T-helper 2 cell treated with Interferon-gamma antibody and Interleukin-4, amounts not matched to agents 100 ng/mL and 5 ng/mL, for 36 hours (primary cell): ENCODE results near the gene PIP5K1B. TPM values are rescaled to one million over a fixed set of nuclear protein-coding genes. Genes with fewer than 3 reads are reported as not detected.
"Not testable (repeated sequence)": the region's sequence is repeated elsewhere in the genome, so short reads cannot be mapped to it uniquely, and the experiment has no call there.

Experiments used
- intact Hi-C: fragments of 100-400 bp; cut with micrococcal nuclease; formaldehyde crosslinking; loops from one replicate; pipeline ENCODE4 v1.15.1; 2023
- total RNA-seq: library from RNA; stranded (reverse); gene quantifications from 2 replicates; pipeline ENCODE4 v1.2.3, GENCODE V29; 2022

The PIP5K1B gene, protein sequence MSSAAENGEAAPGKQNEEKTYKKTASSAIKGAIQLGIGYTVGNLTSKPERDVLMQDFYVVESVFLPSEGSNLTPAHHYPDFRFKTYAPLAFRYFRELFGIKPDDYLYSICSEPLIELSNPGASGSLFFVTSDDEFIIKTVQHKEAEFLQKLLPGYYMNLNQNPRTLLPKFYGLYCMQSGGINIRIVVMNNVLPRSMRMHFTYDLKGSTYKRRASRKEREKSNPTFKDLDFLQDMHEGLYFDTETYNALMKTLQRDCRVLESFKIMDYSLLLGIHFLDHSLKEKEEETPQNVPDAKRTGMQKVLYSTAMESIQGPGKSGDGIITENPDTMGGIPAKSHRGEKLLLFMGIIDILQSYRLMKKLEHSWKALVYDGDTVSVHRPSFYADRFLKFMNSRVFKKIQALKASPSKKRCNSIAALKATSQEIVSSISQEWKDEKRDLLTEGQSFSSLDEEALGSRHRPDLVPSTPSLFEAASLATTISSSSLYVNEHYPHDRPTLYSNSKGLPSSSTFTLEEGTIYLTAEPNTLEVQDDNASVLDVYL
- total RNA-seq, result 6.4 and 7.0 TPM in 2 replicates

DNA sequence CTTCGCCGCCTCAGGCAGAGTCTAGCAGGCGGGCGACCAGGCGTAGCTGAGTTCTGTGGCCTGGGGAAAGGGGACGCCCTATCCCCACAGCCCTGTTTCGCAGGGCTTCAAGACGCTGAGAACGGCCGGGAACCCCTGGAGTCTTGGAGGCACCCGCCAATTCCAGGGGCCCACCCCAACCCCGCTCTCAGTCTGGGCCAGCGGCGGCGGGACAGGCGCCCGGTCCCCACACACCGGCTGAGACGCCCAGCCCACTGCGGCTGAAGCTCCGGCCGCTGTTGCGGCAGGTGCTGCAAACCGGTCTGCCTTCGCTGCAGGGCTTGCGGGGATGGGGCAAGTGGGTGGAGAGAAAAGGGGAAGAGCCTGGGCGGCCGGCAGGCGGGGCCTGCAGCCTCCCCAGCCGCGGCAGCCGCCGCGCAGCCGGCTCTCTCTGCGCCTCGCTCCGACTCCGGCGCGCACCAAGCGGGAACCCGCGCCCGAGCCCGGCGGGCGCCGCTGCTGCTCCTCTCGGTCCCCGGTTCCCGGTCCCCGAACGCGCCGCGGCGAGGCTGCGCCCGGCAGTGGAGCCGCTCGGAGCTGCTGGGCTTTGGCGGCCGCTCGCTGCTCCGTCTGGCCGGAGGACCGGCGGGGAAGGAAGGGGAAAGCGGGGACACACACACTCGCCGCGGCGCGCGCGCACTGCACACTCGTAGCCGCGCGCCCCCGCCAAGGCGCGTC is at the start of gene PIP5K1B:
PIP5K1B (plus strand) TSS at position 427 of the 717 bp plus-strand sequence. CDS start 117,375 bp downstream, outside the sequence.
- intact Hi-C loops, result loop anchor here (1.0 to 5.0 kb wide), 6 partner anchors 74 to 322 kb away; no protein-coding TSS in a partner anchor

DNA sequence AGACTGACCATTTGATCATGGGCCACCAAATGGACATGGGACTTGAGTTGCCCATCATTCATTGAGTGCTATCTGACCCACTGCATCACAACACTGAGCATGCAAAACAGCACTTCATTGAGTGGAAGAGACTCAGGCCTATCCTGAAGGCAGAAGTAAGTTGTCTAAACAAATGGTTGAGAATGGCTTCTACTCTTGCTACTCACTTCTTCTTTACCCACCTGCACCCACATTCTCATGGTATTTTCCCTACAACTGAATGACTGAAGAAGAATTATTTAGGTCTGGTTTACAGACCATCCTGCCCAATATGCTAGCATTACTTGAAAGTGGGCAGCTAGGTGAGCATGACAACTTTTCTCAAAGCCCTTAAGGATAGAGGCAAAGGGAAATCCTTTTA is 41.0 kb upstream of the PIP5K1B start:
- intact Hi-C loops, result no loop called here

DNA sequence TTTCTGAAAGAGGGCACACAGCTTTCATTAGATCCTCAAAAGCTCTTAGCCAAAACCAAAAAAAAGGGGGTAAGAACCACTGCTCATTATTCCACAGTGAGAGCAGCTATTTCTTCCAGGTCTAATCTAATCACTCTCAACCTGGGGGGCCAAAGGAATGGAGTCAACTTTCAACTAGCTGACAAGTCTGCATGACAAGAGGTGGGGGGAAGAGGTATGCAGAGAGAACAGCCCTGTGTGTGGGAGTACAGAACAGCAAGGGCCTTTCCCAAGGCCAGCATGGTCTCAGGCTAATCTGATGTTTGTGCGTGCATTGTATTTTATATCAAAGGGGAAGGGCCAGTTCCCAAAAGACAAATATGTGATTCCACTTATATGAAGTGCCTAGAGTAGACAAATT is 36.9 kb upstream of the PIP5K1B start:
- intact Hi-C loops, result no loop called here

DNA sequence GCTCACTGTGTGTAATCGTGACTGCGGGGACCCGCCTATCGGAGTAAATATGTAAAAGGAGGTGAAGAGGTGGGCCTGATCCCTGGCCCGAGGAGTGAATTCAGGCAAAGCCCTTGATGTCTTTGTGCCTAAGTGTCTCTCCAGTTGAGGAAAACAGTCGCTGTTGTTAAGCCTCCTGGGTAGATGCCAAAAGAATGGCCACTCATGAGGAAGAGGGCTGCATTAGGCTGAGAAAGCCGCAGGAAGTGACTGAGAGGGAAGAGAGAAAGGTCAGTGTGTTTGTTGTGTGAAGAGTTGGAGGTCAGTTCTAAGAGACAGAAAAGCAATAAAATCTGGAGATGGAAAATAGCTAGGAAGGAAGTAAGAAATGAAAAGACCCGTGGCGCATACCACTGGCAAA is 35.8 kb upstream of the PIP5K1B start:
- intact Hi-C loops, result no loop called here

DNA sequence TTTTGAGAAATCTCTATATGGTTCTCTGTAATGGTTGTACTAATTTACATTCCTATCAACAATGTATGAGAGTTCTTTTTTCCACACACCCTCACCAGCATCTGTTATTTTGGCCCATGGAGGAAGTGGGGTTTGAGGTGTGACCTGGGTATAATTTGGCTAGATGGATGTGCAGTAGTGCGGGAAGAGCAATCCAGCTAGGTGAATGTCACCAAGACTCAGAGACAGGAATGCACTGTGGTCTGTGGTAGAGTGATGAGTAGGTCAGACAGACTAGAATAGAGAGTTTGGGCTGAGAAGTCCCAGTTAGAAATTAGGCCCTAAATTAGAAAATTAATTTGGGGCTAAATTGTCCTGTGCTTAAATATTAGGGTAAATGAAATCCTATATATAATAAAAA is 32.8 kb upstream of the PIP5K1B start:
- intact Hi-C loops, result no loop called here

DNA sequence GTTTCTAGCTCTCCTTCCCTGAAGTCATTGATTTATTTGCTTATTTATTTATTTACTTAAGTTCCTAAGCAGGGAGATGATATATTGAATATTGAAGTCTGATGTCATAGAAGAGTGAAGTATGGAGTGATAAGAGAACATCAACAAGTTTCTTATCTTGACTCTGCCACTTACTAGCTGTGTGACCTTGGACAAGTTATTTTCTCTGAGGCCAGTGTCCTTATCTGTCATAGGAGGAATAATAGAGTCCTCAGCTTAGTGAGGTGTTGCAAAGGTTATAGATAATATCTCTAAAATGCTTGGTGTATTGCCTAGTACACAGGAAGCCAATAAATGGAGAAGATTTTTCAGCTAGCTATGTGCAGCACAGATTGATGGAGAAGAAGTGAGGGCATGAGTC is 32.4 kb upstream of the PIP5K1B start:
- intact Hi-C loops, result no loop called here

DNA sequence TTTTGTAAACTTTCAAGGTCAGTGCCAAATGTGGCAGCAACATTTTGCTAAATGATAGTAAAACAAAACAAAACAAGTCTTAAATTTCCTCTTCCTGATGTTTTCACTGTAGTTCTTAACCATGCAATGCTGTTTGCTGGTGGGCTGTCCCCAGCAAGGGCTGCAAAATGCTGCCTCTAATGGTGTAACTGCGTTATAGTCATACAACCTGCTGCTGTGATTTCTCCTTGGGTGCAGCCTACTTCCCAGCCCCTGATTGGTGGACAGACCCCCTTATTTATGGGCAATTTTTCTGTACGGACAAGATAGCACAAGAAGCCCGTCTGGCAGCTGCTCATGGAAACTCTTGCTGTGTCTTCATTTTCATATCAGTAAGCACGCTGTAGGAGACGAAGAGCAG is 26.6 kb upstream of the PIP5K1B start:
- intact Hi-C loops, result no loop called here

DNA sequence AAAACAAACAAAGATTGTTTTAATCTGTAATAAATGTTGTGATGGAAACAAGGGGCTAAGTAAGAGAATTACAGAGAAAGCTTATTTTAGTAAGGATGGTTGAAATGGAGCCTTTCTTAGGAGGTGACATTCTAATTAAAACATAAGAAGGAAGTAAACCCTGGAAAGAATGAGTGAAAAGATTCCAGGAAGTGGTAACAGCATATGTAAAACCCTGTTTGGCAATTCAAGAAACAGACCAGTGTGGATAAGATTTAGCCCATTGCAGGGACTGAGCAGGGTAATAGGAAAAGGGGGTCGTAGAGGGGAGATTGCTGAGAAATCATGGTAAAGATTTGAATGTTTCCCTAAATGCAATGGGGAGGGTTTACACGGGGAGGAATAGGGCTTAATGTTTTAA is 21.6 kb upstream of the PIP5K1B start:
- intact Hi-C loops, result no loop called here

DNA sequence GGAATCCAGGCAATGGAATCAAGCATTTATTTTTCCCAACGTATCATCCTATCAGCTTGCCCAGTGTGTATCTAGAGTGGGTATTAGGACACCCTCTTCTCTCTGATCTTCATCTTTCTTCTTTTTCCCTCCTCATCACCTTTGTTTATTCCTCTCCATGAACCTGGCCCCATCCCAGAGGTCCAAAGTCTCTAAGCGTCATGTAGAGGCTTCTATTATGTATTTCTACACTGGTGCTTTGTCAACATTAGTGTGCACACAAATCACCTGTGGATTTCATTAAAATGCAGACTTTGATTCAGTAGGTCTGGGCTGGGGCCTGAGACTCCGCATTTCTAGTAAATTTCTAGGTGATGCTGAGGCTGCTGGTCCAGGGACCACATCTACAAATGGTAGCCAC is 19.8 kb upstream of the PIP5K1B start:
- intact Hi-C loops, result loop anchor here (2.0 kb wide), 1 partner anchor 100 kb away; no protein-coding TSS in a partner anchor

DNA sequence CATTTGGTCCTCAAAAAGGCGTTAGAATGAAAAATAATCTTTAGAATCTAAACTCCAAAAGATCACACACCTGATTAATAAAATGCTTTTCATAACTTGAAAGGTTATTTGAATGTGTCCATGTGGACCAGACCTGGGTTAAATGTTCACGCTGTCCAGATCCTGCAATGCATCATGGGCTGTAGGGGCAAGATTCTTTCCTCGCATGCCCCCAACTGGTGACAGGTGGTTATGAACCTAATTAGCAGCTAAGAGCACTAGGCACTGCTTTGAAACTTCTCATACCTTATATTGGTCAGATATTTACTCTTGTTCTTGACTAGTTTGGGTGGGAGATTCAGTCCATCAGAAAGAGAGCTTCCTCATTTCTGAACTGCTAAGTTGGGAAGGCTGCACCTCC is 19.3 kb upstream of the PIP5K1B start:
- intact Hi-C loops, result loop anchor here (2.0 kb wide), 1 partner anchor 101 kb away; no protein-coding TSS in a partner anchor

DNA sequence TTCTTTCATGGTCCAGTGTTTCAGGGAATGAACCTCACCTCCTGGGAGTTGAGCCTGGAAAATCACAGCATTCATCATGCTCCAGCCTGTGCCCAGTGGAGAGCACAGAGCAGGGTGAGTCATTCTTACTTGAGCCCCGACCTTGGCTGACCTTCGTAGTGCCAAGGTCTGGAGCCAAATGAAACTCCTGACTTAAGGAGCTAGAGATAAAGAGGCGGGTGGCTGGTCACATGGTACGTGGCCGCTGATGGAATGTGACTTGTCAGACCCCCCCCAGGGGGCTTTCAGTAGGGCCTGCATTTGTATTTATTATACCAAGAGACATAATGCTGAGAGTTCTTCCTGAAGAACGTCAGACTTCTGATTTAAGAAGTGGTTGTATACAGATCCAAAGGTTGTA is 15.0 kb upstream of the PIP5K1B start:
- intact Hi-C loops, result loop anchor here (5.0 kb wide), 1 partner anchor 48 kb away; no protein-coding TSS in a partner anchor

DNA sequence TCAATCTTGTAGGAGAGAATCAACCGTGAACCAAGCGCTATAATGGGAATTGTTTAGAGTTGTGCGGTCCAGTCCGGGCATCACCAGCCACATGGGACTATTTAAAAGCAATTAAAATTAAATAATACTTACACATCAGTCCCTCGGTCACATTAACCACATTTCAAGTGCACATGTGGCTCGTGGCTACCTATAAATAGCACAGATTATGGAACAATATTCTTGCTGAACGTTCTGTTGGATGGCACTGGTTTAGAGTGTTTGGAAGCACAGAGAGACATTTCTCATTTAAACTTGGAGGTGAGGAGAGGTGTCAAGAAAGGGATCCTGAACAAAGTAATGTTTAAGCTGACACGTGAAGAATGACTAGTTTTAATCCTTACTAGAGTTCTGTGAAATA is 12.5 kb upstream of the PIP5K1B start:
- intact Hi-C loops, result loop anchor here (5.0 kb wide), 1 partner anchor 50 kb away; no protein-coding TSS in a partner anchor

DNA sequence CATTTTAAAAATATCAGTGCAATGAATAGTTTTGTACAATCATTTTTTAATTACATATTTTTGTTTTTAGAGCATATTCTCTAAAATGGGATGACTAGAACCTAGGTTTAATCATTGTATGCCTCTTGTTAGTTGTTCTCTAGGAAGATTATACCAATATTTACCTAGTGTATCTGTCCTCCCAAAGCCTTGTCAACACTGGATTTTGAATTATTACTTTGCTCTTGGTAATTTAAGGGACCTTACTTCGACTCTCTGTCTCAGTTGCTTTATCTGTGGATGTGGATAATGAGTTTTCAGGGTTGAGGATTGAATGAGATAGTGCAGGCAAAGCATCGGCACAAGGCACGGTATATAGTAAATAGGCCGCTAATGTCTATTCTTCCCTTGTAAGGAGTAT is 10.9 kb upstream of the PIP5K1B start:
- intact Hi-C loops, result loop anchor here (5.0 kb wide), 1 partner anchor 52 kb away; no protein-coding TSS in a partner anchor

DNA sequence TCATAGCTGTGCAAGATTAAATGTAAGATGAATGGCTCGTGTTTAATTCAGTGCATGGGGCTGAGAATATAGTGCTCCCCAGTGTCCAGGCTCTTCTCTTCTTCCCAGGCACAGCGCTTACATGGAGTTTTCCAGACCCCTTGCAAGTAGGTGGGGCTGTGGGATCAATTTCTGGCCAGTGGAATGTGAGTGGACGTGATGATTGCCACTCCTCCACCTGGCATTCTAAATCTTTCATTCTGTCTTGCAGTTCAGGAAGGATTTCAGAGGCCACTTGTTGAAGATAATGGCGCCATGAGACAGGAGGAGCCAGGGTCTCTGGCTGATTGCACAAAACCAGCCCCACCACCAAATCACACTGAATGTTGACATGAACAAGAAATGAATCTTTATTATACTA is 7.2 kb upstream of the PIP5K1B start:
- intact Hi-C loops, result no loop called here

DNA sequence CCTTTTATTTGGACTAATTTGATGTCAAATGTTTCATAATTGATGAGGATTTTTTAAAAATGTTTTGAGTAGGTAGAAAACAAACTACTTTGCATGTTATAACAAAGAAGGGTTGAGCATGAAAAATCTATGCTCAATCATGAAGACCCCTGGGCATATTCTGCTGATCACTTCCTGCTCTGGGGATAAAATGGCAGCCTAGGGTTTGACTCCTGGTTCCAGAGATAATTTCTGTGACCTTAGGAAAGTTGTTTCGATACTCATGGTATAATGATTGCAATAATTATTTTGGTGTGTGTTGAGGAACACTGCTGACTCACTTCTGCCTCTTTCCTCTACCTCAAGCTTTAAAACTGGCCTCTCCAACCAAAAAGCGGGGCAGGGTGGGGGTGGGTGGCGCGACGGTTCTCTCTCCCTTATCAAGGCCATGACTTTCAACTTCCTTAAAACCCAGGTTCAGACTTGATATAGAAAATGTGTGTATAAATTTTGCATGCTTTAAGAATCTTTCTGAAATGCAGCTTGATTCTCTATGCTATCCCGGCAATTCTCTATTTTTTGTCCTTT is 6.0 kb upstream of the PIP5K1B start:
- intact Hi-C loops, result no loop called here

DNA sequence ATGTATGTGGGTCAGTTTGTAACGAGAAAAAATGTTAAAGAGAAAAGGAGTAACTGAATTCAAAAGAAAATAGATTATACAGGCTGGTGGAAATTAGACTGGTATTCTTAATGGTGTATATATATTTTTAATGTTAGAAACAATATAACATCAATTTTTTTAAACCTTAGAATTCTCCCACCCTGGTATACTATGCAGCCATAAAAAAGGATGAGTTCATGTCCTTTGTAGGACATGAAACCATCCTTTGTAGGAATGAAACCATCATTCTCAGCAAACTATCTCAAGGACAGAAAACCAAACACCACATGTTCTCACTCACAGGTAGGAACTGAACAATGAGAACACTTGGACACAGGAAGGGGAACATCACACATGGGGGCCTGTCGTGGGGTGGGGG is 5.4 kb upstream of the PIP5K1B start:
- intact Hi-C loops, result not testable (repeated sequence)

DNA sequence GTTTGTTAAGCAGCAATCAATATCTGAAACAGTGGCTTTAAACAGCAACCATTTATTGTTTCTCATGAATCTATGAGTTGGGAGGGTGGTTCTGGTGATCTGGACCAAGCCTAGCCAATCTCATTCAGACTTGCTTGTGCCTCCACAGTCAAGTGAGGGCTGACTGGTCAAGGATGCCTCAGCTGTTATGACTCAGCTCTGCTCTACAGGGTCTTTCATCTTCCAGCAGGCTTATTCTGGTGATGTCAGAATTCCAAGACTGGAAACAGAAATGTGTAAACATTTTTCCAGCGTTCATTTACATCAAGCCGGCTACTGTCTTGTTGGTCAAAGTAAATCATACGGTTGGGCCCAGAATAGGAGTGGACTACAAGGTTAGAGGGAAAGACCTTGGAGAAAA is 2.5 kb upstream of the PIP5K1B start:
- intact Hi-C loops, result no loop called here

DNA sequence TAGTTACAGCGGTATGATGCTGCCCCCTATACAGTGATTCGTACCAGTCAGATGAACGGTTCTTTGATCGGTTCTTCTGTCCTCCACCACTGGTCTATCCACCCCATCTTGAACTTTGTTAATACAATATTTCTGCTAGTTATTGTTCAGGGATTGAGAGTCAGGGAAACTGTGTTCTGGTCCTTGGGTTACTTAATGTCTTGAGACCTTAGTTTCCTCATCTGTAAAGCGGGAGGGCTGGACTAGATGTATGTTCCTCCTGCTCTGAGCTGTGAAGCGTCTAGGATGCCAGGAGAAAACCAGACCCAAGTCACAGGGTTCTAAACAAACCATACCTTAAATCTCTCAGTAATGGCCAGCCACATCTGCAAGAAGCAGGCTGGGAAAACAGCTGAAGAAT is 1.4 kb upstream of the PIP5K1B start:
- intact Hi-C loops, result loop anchor here (2.0 kb wide), 3 partner anchors 75 to 323 kb away; no protein-coding TSS in a partner anchor

DNA sequence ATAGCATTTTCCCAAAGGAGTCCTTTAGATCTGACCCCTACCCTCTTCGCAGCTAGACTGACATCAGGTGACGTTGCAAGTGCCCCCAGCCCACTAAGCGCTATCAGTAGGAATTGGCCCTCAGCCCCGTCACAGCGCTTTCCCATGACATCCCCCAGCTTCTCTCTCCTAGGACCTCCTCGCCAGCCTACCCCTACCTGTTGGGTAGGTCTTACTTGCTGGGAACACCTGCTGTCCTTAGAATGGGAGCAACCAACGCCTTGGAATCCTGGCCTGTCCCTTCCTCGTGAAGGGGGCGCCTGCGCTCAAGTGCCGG is 584 bp upstream of the PIP5K1B start:
- intact Hi-C loops, result loop anchor here (2.0 kb wide), 3 partner anchors 74 to 322 kb away; no protein-coding TSS in a partner anchor

DNA sequence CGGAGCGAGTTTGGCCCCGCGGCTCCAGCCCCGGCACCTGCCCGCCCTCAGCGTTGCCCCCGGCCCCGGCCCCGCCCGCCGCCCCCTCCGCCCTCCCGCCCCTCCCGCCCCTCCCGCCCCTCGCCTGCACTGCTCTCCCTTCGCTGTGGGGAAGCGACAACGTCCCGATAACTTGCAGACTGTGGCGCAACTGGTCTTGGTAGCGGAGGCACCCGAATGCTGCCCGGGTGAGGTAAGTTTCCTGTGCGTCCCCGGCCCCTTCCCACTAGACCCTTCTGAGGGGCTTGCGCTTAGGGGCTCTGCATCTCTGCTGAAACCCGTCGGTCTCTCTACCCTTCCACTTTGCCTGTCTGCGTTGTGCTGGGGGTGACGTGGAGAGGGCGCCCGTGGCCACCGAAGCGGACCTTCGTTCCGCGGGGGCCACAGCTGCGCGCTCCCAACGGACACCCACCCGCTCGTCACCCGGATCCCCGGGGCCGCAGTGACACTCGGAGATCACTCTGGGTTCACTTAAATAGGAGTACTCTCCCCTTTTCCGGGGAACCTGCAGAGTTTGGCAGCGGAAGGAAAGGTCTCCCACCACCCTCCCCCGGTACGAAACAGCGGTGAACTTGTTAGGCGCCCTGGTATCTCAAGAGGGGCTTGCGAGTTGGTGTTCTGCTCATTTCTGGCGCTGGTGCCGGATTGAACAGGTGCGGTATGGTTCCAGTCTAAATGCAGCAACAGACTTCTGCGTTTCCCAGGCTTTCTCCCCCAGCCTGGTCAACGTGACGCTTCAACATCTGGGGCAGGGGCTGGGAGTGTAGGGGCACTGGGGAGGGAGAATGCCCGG is 707 bp downstream of the PIP5K1B start:
- intact Hi-C loops, result loop anchor here (1.0 to 5.0 kb wide), 7 partner anchors 73 to 321 kb away; no protein-coding TSS in a partner anchor
